ENCODE results near the gene SLC2A14.
"Not testable (repeated sequence)": the region's sequence is repeated elsewhere in the genome, so short reads cannot be mapped to it uniquely, and the experiment has no call there.

The SLC2A14 gene

GRCh38 chr12:7868391-7868790 lies 4.3 kb downstream of the SLC2A14 start:
- DNase-seq: no peak

GRCh38 chr12:7864601-7865150 lies 8.0 kb downstream of the SLC2A14 start:
- DNase-seq: no peak

- DNase-seq: peak; percentile 11
Measured at GRCh38 chr12:7862814-7863348, 9.8 kb downstream of the SLC2A14 start.

GRCh38 chr12:7862301-7862700 lies 10.4 kb downstream of the SLC2A14 start:
- not testable (repeated sequence) for DNase-seq

- no peak for DNase-seq
Measured at GRCh38 chr12:7859552-7859951, 13.2 kb downstream of the SLC2A14 start.

GRCh38 chr12:7857971-7858370 lies 14.7 kb downstream of the SLC2A14 start:
- no peak for DNase-seq

- DNase-seq: no peak
Measured at GRCh38 chr12:7856516-7856915, 16.2 kb downstream of the SLC2A14 start.

- no peak for DNase-seq
Measured at GRCh38 chr12:7853557-7853956, 19.2 kb downstream of the SLC2A14 start.

GRCh38 chr12:7851622-7852081 lies 21.1 kb downstream of the SLC2A14 start:
- DNase-seq: not testable (repeated sequence)

- not testable (repeated sequence) for DNase-seq
Measured at GRCh38 chr12:7850099-7850498, 22.6 kb downstream of the SLC2A14 start.

GRCh38 chr12:7848098-7848422 lies 24.7 kb downstream of the SLC2A14 start:
- not testable (repeated sequence) for DNase-seq

GRCh38 chr12:7847226-7848097 lies 25.3 kb downstream of the SLC2A14 start:
- not testable (repeated sequence) for DNase-seq

- no peak for DNase-seq
Measured at GRCh38 chr12:7844116-7844515, 28.6 kb downstream of the SLC2A14 start.

- DNase-seq: peak; percentile 20
Measured at GRCh38 chr12:7843583-7843982, 29.1 kb downstream of the SLC2A14 start.

- not testable (repeated sequence) for DNase-seq
Measured at GRCh38 chr12:7843149-7843548, 29.6 kb downstream of the SLC2A14 start.

GRCh38 chr12:7842444-7842843 lies 30.3 kb downstream of the SLC2A14 start:
- DNase-seq: not testable (repeated sequence)

- not testable (repeated sequence) for DNase-seq
Measured at GRCh38 chr12:7839848-7840247, 32.9 kb downstream of the SLC2A14 start.

- DNase-seq: not testable (repeated sequence)
Measured at GRCh38 chr12:7839226-7839625, 33.5 kb downstream of the SLC2A14 start.

- DNase-seq: no peak
Measured at GRCh38 chr12:7837366-7837765, 35.3 kb downstream of the SLC2A14 start.

GRCh38 chr12:7835766-7836165 lies 36.9 kb downstream of the SLC2A14 start:
- DNase-seq: no peak

- DNase-seq: no peak
Measured at GRCh38 chr12:7835116-7835515, 37.6 kb downstream of the SLC2A14 start.

GRCh38 chr12:7834701-7835100 lies 38.0 kb downstream of the SLC2A14 start:
- DNase-seq: no peak

GRCh38 chr12:7833831-7834230 lies 38.9 kb downstream of the SLC2A14 start:
- DNase-seq: no peak

GRCh38 chr12:7833201-7833600 lies 39.5 kb downstream of the SLC2A14 start:
- not testable (repeated sequence) for DNase-seq
